RWPE2 (cell line): ENCODE results near the gene INO80B.

ENCODE experiments used
- ATAC-seq: fragments of 200-7000 bp; cut with Tn5 transposase; 3 replicates; pipeline ENCODE4 v1.9.1; 2021; ENCODE audit warnings: low read depth
- DNase-seq: peaks from one replicate; pipeline ENCODE4 v3.0.0-alpha.2; 2020; ENCODE audit warnings: low spot score
- H3K27ac ChIP-seq: fragments of 450-650 bp; 2 replicates; pipeline ENCODE4 v1.5.1; 2017; ENCODE audit warnings: mild to moderate bottlenecking; ENCODE audit not compliant: poor library complexity, severe bottlenecking
- H3K27me3 ChIP-seq: fragments of 250-450 bp; sonication (Bioruptor Pico); 2 replicates; pipeline ENCODE4 v1.5.1; 2021; ENCODE audit warnings: mild to moderate bottlenecking, moderate library complexity; ENCODE audit not compliant: insufficient read depth, poor library complexity, severe bottlenecking
- H3K36me3 ChIP-seq: fragments of 250-450 bp; sonication (Bioruptor Pico); 2 replicates; pipeline ENCODE4 v1.5.1; 2020; ENCODE audit warnings: low read depth, mild to moderate bottlenecking, moderate library complexity
- H3K4me1 ChIP-seq: fragments of 250-450 bp; sonication (Bioruptor Pico); 2 replicates; pipeline ENCODE4 v1.5.1; 2021; ENCODE audit warnings: mild to moderate bottlenecking, moderate library complexity; ENCODE audit not compliant: insufficient read depth, poor library complexity, severe bottlenecking
- H3K4me3 ChIP-seq: fragments of 250-450 bp; sonication (Bioruptor Pico); 2 replicates; pipeline ENCODE4 v1.5.1; 2021; ENCODE audit warnings: mild to moderate bottlenecking, moderate library complexity; ENCODE audit not compliant: severe bottlenecking
- H3K9me3 ChIP-seq: fragments of 250-450 bp; sonication (Bioruptor Pico); 2 replicates; pipeline ENCODE4 v1.5.1; 2021; ENCODE audit warnings: mild to moderate bottlenecking, moderate library complexity; ENCODE audit not compliant: severe bottlenecking
- TF ChIP-seq, protein P1 (sequence below): fragments of 450-650 bp; IDR thresholded peaks from one replicate; pipeline ENCODE4 v1.5.1; 2017; ENCODE audit warnings: mild to moderate bottlenecking, moderate library complexity; ENCODE audit not compliant: poor library complexity, severe bottlenecking

INO80B gene

DNA sequence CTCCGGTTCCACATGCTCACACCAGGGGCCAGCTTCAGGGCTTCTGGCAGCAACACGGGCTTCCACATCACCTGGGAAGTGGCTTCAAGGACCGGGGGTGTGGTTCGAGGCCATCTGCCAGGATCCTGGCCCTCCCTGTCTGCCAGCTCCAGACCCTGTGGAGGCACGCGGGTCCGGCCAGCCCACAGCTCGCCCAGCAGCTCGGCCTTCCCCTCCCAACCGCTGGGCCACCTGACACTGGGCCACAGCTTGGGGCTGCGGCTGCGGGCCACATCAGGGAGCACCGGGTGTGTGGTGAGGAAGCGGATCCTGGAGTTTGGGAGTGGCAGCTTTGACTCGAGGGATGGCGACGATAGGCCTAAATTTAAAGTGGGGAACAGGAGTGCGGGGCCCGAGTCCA lies 40.4 kb upstream of the INO80B start:
- Histone ChIP-seq H3K27ac (no peak overlapping the region), H3K36me3 (no peaks in the 10 kb centered on the region), H3K9me3 (no peaks in the 10 kb centered on the region), H3K27me3 (no peaks in the 10 kb centered on the region), H3K4me1 (no peaks in the 10 kb centered on the region), H3K4me3 (no peak overlapping the region)
- DNase-seq = no peak
- TF ChIP-seq, protein P1, sequence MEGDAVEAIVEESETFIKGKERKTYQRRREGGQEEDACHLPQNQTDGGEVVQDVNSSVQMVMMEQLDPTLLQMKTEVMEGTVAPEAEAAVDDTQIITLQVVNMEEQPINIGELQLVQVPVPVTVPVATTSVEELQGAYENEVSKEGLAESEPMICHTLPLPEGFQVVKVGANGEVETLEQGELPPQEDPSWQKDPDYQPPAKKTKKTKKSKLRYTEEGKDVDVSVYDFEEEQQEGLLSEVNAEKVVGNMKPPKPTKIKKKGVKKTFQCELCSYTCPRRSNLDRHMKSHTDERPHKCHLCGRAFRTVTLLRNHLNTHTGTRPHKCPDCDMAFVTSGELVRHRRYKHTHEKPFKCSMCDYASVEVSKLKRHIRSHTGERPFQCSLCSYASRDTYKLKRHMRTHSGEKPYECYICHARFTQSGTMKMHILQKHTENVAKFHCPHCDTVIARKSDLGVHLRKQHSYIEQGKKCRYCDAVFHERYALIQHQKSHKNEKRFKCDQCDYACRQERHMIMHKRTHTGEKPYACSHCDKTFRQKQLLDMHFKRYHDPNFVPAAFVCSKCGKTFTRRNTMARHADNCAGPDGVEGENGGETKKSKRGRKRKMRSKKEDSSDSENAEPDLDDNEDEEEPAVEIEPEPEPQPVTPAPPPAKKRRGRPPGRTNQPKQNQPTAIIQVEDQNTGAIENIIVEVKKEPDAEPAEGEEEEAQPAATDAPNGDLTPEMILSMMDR = no peak
- no peak for ATAC-seq

DNA sequence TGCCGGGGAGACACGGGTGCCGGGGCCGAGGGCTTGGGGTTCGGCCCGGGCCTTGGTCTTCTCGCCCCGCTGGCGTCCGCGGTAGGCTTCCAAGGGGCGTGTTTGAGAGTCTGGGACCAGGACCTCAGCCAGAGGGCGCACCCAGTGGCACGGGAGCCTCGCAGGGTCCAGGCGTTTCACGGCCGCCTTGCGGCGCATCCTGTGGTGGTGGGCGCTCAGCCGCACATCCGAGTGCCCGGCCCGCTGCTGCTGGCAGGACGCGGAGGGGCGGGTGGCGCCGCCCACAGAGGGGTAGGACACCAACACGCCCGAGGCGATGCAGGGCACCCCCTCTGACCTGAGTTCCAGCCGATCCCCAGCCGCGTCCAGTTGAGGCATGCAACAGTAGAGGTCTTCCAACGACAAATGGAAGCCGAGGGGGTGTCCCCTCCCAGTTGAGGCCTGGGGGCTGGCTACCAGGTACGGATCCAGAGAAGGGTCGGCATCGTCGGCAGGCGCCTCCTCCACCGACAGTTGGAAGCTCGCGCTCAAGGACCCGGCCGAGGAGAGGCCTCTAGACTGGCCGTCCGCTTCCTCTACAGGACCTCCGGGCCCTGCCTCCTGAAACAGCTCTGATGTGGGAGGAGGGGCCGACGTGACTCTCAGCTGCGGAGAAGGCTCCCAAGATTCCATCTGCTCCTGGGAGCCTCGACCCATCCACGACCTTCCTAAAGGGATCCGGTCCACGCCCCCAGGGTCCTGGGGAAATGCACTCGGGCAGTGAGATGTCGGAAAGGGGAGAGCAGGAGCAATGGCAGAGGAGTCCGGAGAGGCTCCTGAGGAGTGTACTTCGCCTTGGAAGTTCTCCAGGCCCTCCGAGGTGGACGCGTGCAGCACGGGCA lies 39.8 kb upstream of the INO80B start:
- Histone ChIP-seq H3K9me3 (no peaks in the 10 kb centered on the region), H3K27ac (no peak overlapping the region), H3K36me3 (no peaks in the 10 kb centered on the region), H3K4me3 (no peak overlapping the region), H3K4me1 (no peaks in the 10 kb centered on the region), H3K27me3 (no peaks in the 10 kb centered on the region)
- TF ChIP-seq, protein P1 = no peak
- DNase-seq (no peak), ATAC-seq (peak; percentile 24; the same call in 1 of the 3 replicates)

DNA sequence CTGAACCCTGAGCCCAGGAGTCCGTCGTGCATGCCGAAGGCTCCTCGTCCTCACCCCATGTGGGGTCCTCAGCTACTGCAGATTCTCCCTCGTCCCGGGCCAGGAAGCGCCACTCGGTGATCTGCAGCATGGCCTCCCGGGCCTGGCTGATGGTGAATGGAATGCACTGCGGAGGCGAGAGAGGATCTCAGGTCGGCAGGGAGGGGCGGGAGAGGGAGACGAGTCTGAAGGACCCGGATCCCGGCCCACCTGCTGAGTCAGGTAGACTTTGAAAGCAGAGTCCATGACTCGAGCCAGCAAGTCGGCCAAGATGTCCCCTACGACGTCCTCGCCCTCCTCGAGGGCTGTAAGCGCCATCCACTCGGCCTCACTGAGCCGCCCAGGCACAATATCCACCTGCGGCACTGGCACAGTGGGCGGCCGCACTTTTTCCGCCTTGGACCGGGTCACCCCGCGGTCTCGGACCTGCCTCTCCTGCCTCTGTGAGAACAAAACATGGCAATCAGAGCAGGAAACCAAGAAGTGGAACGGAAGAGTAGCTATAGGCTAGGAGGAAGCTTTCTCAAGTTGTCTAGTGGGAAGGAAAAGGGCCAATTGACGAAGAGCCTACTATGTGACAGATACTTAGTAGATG lies 39.0 kb upstream of the INO80B start:
- Histone ChIP-seq H3K4me3 (no peak overlapping the region), H3K27ac (no peak overlapping the region), H3K4me1 (peaks cover 2% of the 10 kb centered on the region), H3K9me3 (no peaks in the 10 kb centered on the region), H3K27me3 (no peaks in the 10 kb centered on the region), H3K36me3 (no peaks in the 10 kb centered on the region)
- TF ChIP-seq, protein P1 = no peak
- no peak for ATAC-seq
- DNase-seq = no peak

DNA sequence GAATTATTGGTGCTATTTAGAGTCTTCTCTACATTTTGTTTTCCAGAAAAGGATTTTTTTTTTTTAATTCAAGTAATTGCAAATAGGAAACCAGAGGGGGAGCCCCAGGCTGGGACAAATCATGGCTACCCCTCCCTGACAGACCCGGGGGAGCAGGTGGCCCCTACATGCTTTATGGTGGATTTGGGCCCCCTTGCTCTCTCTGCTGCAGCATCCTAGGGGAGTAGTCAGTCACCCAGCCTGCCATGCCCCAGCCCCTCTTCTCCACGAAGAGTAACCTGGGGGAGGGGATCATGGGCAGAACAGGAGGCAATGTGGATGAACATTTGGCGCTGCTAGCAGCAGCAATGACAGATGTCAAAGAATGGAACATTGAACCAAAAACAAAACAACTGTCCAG lies 38.1 kb upstream of the INO80B start:
- Histone ChIP-seq H3K4me1 (peaks cover 4% of the 10 kb centered on the region), H3K36me3 (no peaks in the 10 kb centered on the region), H3K9me3 (no peaks in the 10 kb centered on the region), H3K27ac (no peak overlapping the region), H3K27me3 (no peaks in the 10 kb centered on the region), H3K4me3 (no peak overlapping the region)
- TF ChIP-seq, protein P1 = no peak
- DNase-seq (no peak), ATAC-seq (no peak)

DNA sequence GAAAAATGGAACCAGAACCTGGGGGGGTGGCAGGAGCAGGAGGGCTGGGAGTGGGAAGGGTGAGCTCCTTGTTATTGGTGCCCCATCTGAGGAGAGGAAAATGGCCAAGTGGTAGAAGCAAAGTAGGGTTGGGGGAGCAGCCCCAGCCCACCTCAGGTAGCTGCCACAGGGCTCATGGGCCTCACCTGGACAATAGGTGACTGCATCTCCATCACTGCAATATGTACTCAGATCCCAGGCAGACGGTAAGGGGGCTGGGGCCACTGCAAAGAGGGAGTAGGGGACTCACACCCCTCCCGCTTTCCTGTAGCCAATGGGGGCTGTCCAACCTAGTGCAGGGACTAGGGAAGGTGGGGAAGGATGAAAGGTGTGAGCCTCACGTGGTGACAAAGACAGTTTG lies 37.7 kb upstream of the INO80B start:
- Histone ChIP-seq H3K9me3 (no peaks in the 10 kb centered on the region), H3K27me3 (no peaks in the 10 kb centered on the region), H3K36me3 (no peaks in the 10 kb centered on the region), H3K4me1 (peaks cover 4% of the 10 kb centered on the region), H3K27ac (no peak overlapping the region), H3K4me3 (no peak overlapping the region)
- no peak for DNase-seq
- ATAC-seq = no peak
- TF ChIP-seq, protein P1 = no peak
